ENCODE measurements around the gene RAD23B.
"Not testable (repeated sequence)": the region's sequence is repeated elsewhere in the genome, so short reads cannot be mapped to it uniquely, and the experiment has no call there.

The RAD23B gene

DNA sequence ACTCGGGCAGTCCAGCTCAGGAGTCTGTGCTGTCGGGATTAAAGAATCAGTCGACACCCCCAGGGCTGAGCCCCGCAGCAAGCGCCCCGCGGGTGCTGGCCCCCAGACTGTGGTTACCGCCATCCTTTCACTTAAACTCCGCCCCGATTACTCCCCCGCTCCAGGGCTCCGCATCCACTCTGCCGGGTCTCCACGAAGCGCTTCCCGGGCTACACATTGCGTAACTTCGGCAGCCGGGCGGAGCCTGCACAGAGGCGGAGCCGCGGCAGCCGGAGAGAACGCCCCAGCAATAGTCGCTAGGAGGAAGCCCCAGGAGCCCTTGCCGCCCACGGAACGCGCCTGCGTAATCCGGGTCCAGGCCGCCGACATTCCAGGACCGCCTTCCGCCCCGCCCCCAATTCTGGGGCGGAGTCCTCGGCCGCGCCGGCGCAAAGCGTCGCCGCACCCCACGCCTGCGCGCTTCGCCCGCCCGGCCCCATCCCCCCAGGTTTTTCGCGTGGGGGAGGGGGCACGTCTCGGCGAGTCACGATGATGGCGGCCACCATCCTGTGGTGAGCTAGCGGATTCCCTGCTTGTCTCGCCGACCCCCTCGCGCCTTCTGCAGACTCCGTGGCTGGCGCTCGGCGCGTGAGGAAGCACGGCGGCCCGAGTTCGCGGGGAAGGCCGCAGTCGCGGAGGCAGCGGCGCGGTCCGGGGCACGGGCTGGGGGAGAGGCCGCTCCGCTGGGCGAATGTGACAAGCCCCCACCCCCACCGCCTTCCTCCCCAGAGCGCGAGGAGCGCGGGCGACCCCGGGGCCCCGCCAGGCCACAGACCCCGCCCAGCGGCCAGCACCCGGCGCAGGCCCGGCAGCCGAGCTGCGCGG, at the start of gene RAD23B:
TSS of gene RAD23B (plus strand) at position 521 of the 864 bp plus-strand sequence. CDS start 351 bp downstream, outside the sequence.
- DNase-seq, result peak; percentile 97

DNA sequence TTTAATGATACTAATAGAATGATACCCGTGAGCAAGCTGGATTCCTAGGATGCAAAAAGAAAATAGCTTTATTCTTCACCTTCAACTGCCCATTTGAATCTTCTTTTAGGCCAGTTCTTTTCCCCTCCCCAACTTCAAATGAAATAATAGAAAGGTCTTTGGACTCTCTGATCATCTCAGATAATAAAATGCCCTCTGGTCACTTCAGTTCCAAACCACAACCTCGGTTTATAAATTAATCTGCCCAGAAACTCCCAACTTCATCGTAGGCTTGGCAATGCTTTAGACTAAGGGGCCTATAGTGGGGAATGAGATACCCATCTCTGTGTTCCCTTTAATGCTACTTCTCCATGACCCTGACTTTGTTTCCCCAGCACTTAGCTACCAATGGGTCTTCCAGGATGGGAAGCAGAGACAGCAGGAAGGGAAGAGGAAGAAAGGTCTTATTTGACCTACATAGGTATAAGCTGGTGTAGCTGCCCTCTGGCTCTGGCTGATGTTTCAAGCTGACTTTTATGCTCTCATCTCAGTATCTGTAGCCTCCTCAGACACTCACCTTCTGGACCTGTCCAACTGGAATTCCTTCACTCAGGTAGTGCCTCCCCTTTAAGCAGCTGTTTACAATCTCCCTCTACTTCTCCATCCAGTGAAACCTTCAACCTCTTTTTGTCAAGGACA, 47.2 kb upstream of the RAD23B start:
- DNase-seq, result no peak

DNA sequence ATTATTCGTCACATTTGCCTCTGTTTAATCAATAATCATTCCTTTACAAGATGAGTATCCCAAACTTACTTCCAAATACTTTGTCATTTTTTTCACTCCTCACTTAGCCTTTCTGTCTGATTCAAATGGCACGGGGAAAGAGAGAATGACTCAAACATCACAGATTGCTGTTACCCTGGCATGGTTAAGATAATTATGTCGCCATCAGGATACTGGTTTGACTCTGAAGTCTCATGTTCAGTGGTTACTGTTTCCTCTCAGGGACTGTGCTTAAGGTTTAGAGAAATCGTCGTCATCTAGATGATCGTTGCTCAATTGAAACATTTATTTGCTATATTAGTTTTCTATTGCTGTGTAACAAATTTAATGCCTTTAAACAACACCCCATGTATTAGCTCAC, 45.2 kb upstream of the RAD23B start:
- DNase-seq, result no peak

DNA sequence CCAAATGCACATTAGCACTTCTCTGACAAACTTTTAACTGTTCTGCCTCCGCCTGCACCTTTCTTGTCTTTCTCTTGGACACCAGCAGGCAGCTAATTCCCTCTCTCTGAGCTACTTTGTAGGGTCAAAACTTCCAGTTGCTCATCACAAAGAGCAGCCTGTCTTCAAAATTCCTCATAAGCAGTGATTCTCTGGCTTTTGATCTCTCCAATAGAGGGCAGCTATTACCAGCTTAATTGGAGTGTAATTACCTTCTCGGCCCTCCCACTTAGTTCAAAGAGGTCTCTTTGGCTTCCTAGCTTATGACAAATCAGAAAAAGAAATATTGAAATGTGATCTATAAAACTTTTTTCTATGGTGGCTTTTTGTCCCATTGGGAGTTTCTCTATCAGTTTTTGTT, 43.6 kb upstream of the RAD23B start:
- DNase-seq, result no peak

DNA sequence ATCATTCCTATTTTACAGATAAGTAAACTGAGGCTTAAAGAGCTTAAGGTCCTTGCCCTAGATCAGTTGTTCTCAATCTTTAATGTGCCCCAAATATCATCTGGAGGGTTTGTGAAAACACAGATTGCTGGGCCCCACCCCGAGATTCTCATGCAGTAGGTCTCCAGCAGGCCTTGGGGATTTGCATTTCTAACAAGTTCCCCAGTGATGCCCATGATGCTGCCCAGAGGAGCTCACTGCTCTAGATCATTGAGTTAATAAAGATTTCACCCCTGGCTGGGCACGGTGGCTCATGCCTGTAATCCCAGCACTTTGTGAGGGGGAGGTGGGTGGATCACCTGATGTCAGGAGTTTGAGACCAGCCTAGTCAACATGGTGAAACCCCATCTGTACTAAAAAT, 42.8 kb upstream of the RAD23B start:
- DNase-seq, result no peak

DNA sequence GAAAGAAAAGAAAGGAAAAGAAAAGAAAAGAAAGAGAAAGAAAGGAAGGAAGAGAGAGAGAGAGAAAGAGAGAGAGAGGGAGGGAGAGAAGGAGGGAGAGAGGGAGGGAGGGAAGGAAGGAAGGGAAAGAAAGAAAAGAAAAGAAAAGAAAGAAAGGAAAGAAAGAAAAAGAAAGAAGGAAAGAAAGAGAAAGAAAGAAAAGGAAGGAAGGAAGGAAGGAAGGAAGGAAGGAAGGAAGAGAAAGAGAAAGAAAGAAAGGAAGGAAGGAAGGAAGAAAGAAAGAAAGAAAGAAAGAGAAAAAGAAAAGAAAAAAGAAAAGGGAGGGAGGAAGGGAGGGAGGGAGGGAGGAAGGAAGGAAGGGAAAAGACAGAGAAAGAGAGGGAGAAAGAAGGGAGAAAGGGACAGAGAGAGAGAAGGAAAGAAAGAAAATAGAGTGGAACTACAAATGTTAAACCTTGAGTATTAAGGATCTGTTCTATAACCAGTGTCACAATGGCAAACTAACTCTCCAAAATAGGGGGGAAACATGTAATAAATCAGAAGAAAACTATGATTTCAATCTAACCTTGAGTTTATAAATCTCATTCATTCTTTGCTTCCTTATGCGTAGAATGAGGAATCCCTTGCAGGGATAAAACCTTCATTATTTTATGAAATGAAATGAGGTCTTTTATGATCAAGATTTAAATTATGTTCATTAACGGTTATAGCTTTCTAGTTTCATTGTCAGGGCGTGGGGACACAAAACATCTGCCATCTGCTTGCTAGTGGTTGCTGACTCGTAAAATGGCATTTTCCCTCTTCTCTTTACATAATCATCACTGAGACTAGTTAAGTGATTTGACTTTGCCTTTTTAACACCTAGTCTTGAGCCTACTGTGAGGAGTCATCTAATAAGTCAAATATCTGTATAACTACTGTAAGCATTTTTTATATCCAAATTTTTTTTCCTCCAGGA, 40.7 kb upstream of the RAD23B start:
- DNase-seq, result no peak

DNA sequence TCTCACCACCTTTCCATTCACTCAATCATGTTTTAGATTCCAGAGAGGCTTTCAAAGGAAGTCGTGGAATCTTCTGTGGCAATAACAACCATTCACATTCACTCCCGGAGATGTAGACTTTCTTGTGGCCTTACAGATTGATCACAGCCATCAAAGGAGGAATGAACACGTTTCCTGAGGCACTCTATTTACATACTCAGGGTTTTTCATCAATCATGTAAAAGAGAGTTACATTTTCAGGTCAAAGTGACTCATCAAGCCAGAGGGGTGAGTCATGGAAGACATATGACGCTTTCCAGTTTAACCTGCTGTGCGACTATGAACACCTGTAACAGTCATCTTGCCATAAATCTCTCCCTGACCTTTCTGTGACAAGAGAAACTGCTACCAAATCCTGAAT, 39.3 kb upstream of the RAD23B start:
- no peak for DNase-seq

DNA sequence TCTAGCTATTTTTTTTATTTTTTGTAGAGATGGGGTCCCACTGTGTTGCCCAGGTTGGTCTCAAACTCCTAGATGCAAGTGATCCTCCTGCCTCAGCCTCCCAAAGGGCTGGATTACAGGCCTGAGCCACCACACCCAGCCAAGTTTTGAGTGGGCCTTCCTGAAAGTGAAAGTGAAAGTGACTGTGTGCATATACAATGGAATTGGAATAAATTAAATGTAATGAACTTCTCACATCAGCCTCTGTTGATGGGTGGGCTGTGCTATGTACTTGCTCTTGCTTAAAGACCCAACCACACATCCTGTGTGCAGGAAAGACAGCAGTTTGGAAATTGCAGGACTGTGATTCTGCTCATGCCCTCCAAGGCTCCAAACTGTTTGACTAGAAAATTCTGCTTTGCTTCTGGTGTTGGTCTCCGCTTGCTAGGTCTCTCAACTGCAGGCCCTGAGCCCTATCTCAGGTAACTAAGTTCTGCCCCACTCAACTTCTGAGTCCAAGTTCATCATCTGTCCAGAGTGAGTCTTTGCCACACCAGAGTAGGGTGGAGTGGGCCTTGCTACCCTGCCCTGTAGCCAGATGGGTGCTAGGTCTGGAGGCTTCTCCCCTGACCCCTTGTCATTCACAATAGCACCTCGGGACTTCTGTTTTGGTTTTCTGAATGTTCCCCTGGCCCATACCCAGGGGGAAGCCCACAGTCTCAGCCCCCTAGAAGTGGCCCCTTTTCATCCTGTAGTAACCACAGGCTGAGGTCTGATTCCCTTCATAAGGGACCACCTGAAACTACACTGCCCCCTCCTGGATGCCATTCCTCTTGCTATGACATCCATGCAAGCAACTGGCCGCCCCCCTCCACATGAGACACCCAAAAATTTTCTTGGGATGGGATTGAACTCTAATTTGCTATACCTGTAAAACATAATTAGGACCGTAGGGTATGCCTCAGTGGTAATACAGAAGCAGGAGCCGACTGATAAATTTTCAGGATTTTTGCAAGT, 36.5 kb upstream of the RAD23B start:
- no peak for DNase-seq

DNA sequence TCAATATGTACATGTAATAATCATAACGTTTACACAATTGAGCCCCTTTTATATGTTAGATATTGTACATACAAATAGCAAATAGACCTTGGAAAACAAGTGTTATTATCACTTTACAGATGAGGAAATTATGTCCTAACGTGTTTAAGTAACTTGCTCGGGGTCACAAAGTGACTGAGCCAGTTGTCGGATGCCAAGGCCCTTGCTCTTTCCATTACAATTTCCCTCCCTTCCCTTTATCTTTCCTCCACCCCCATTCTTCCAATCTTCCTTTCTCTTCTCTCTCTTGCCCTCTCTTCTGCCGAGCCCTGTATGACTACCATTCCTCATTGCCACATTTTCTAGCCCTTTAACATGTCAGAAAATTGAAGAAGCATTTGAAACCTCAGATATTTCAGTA, 34.4 kb upstream of the RAD23B start:
- DNase-seq, result no peak

DNA sequence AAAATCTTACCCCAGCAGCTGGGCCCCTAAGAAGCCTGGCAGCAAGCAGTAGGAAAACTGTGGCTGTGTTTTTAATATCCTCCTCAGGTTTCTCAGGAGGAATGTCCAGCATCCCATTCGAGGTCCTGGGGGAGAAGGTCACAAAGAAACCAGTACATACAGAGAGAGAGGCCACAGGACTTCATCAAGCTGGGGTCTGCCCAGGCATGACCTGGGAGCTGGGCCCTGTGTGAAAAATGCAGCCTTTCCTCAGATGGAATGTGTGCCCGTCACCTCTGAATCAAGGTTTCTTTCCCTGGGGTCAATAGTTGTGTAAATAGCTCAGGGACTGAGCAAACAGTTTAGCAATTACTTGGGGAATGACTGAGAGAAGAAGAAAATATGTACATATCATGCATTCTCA, 33.9 kb upstream of the RAD23B start:
- no peak for DNase-seq

DNA sequence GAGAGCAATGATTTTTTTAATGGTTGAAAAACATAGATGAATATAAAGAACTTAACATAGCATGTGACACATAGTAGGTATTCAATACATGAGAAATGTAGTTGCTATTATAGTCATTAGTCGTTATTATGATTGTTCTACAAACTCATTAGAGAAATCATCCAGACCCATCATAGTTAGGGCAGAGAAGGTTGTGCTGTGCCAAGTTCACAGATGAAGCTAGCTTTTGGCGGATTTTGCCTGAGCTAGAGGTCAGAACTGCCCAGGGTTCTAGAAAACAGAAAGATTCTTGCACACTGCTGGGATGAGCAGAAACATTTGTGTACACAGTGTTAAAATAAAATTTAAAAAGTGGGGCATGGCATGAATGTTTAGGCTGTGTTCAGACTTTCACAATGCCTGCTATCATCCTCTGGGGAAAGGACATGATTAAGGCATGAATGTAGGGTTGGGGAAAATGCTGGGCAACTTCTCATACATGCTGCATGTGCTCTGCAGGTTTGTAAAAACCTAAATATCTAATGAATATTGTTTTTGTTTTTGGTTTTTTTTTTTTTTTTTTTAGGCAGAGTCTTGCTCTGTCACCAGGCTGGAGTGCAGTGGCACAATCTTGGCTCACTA, 33.3 kb upstream of the RAD23B start:
- no peak for DNase-seq

DNA sequence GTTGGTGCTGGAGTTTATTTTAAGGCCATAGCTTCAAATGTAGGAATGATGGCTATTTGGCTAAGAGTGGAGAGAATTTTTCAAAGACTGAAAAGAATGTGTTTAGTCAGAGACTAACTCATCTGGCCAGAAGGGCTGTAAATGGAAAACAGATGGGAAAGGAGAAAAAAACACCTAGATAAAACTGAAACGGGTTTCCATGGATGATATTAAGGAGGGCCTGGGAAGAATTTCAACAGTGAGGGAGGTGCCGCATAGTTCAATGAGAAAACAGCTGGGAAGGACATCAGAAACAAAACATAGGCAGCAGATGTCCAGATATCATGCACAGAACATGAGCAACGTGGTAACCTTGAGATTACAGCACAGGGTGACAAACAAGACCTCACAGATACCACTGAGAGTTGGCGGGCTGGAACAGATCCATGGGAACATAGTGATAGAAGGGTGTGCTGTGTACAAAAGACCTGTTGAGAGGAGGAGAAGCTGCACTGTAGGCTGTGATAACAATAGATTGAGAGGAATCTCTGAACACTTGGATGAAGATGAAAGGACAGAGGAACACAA, 31.2 kb upstream of the RAD23B start:
- DNase-seq, result no peak

DNA sequence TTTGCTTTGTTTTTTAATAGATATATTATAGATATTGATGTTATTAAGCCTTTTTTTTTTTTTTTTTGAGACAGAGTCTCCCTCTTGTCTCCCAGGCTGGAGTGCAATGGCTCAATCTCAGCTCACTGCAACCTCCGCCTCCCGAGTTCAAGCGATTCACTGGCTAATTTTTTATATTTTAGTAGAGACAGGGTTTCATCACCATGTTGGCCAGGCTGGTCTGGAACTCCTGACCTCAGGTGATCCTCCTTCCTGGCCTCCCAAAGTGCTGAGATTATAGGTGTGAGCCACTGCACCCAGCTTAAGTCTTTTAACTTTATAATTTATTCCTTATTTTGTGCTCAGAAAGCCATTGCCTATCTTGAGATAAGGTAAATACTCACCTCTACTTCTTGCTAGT, 24.2 kb upstream of the RAD23B start:
- DNase-seq, result no peak

DNA sequence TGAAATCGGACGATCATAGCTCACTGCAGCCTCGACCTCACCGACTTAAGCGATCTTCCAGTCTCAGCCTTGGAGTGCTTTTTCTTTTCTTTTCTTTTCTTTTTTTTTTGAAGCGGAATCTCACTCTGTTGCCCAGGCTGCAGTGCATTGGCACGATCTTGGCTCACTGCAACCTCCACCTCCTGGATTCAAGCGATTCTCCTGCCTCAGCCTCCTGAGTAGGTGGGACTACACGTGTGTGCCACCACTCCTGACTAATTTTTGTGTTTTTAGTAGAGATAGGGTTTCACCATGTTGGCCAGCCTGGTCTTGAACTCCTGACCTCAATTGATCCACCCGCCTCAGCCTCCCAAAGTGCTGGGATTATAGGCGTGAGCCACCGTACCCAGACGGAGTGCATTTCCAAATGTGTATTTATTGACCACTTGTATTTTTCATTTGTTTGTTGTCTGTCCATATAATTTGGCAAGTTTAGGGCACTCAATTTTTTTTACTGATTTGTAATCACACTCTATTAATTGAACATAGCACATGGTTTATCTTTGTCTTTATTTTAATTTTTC, 23.2 kb upstream of the RAD23B start:
- not testable (repeated sequence) for DNase-seq

DNA sequence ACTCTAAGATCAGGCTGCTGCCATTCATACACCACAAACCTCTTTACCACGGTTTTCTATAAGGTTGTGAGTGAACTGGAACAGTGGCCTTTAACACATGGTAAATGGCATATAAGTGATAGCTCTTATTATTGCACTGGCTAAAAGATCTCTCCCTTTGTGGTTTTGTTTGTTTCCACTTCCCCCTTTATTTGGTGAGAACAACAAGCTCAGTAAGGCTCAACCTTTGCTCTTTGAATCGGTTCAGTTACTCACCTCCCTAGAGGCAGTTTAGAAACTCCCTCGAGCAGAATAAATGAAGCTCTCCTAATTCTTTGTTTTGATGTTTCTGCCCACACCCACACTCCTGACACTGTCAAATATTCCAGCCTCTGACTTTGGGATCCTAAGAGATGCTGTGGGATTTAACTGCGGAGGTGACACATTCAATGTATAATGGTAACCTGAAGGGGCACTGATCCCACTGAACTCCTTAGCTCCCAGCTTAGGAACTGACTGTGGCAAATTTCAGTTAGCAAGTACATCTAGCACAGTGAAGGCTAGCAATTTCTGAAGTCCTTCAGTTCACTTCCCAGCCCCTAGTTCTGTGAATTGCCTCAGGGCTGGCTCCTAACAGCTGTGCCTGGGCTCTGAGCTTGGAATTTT, 22.5 kb upstream of the RAD23B start:
- no peak for DNase-seq

DNA sequence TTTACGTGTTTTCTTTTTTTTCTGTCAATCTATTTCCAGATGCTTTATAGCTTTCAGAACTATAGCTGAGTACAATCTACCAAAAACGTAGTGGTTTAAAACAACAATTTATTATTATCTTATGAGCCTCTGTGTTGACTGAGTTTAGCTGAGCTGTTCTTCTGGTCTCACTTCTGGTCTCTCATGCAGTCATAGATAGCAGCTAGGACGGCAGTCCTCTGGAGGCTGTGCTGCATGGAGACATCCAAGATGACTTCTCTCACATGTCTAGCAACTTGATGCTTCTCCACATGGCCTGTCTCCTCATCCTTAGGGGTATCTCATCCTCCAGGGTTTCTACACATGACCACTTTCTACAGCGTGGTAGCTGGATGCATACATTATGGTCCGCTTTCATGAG, 22.0 kb upstream of the RAD23B start:
- DNase-seq, result no peak

DNA sequence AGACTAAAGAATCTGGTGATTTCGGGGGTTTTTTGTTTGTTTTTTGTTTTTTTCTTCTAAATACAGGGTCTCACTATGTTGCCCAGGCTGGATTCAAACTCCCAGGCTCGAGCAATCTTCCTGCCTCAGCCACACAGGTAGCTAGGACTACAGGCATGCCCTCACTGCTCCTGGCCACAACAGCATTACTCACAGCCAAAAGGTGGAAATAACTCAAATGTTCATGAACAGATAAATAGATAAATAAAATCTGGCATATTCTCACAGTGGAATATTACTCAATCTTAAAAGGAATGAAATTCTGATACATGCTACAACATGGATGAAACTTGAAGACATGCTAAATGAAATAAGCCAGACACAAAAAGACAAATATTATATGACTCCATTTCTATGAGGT, 19.8 kb upstream of the RAD23B start:
- DNase-seq, result no peak

DNA sequence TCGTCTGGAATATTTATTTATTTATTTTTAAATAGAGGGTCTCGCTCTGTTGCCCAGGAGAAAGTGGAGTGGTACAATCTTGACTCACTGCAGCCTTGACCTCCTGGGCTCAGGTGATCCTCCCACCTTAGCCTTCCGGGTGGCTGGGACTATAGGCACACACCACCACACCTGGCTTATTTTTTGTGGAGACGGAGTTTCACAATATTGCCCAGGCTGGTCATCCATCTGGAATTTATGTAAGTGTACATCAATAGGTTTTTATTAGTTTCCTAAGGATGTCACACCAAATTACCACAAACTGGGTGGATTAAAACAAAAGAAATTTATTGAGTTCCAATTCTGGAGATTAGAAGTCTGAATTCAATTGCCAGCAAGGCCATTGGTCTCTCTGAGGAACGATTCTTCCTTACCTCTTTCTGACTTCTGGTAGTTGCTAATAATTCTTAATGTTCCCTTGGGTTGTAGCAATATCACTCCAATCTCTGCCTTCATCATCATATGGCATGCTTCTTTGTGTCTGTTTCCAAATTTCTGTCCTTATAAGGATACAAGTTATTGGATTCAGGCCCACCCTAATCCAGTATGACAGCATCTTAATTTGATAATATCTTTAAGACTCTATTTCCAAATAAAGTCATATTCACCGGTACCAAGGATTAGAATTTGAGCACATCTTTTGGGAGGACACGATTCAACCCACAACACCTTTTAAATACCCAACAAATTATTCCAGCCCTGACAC, 16.3 kb upstream of the RAD23B start:
- DNase-seq, result no peak

DNA sequence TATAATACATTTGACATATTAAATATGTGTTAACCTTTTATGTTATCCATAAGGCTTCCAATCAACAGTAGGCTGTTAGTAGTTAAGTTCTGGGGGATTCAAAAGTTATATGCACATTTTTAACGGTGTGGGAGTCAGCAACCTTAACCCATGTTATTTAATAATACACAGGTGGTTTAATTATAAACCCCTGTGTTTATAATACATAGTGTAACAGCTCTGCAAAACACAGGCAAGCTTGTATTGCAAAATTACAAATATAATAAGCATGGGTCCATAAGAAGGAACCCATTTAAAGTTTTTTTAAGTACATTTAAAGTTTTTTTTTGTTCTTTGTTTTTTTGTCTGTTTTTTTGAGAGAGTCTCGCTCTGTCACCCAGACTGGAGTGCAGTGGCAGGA, 14.5 kb upstream of the RAD23B start:
- no peak for DNase-seq

DNA sequence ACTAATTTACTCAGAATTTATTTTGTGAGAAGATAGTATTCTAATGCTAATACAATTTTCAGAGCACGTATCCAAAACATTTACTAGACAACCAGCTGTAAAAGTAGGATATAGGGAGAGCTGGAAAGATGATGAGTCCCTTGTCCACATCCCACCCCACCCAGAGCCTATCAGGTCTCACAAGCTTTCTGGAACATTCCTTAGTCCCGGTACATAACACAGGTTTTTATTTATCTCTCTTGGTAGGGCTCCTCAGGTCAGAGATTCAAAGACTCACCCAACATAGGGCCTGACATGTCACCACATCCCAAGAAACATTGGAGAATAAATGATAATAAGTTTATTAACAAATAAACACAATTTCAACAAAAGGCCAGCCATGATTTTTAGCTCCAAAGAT, 13.8 kb upstream of the RAD23B start:
- DNase-seq, result no peak

All from GDM1 (cell line).